Testis (tissue), 3 donors: ENCODE data around the gene GLG1. TPM values are rescaled to one million over a fixed set of nuclear protein-coding genes. Genes with fewer than 3 reads are reported as not detected.

Source experiments
- DNase-seq: peaks from one replicate; pipeline ENCODE4 v3.0.0-alpha.2; 2019
- H3K27ac ChIP-seq, 2 donors: fragments of 200-600 bp; sonication (generic); one replicate each; pipeline ENCODE4 v1.5.1; 2019
- H3K27me3 ChIP-seq: fragments of 200-600 bp; sonication (generic); one replicate; pipeline ENCODE4 v1.5.1; 2019
- H3K36me3 ChIP-seq: fragments of 200-600 bp; sonication (generic); one replicate; pipeline ENCODE4 v1.5.1; 2017; ENCODE audit warnings: low read depth; ENCODE audit errors: missing control alignments
- H3K4me1 ChIP-seq: fragments of 200-600 bp; sonication (generic); one replicate; pipeline ENCODE4 v1.5.1; 2019
- H3K4me3 ChIP-seq, 2 donors: fragments of 200-600 bp; sonication (generic); one replicate each; pipeline ENCODE4 v1.5.1; 2017 to 2019
- H3K9me3 ChIP-seq: fragments of 200-600 bp; sonication (generic); one replicate; pipeline ENCODE4 v1.5.1; 2017
- CTCF ChIP-seq, 3 experiments: fragments of 450-650 bp in 2 of 3; fragments of 200-600 bp in 1 of 3; sonication (generic) in 1 of 3; IDR thresholded peaks; one replicate each; pipeline ENCODE4 v1.5.1; 2016 to 2019; ENCODE audit warnings: antibody characterized with exemption in 3 of 3, mild to moderate bottlenecking in 2 of 3, moderate library complexity in 1 of 3
- POLR2A ChIP-seq: fragments of 450-650 bp; IDR thresholded peaks from one replicate; pipeline ENCODE4 v1.6.1; 2017; ENCODE audit warnings: antibody characterized with exemption, mild to moderate bottlenecking, moderate library complexity
- WGBS, 2 donors: methylation state at CpG; one replicate each; pipeline ENCODE4 v1.1.5; 2018; 5-methylcytosine and 5-hydroxymethylcytosine counted together
- intact Hi-C: fragments of 100-400 bp; cut with DNase I; formaldehyde crosslinking; loops from one replicate; pipeline ENCODE4 v1.15.1; 2023; ENCODE audit warnings: low total_unique reads
- polyA plus RNA-seq: library from polyadenylated mRNA; stranded (reverse); fragments of 350-450 nt; fragmentation: Illumina TruSeq; extraction: RNeasy Lipid Tissue Mini Kit (QIAGEN cat#74804); gene quantifications from one replicate; pipeline ENCODE4 v1.2.3, GENCODE V29; 2014; ENCODE audit warnings: low read depth, low replicate concordance; ENCODE audit not compliant: insufficient read depth
- total RNA-seq, 2 donors: library from RNA; depleted of rRNA; stranded (reverse); fragments of >200 nt; gene quantifications; one replicate each; pipeline ENCODE4 v1.2.3, GENCODE V29; 2016

The GLG1 gene
- total and polyA plus RNA-seq, 3 donors from 2014 or later = 151 to 268 (median 206) TPM

GRCh38 chr16:74601126-74601871, 5.6 kb downstream of the GLG1 start:
- no peaks in the 10 kb centered on the region for H3K9me3 ChIP-seq
- H3K27ac ChIP-seq = no peak overlapping the region
- TF ChIP-seq CTCF (IDR thresholded peaks at IDR 0.05) (no peak), POLR2A (no peak)
- H3K4me3 ChIP-seq = no peak overlapping the region
- DNase-seq = no peak
- H3K4me1 ChIP-seq = peaks cover 15% of the 10 kb centered on the region
- H3K27me3 ChIP-seq = no peaks in the 10 kb centered on the region
- intact Hi-C loops = no loop called here
- no peaks in the 10 kb centered on the region for H3K36me3 ChIP-seq
- WGBS, 2 donors = 77 to 79% methylated on average over 9 of the region's 9 CpGs

- WGBS, 2 donors = 83 to 90% methylated on average over 2 of the region's 2 CpGs
- Histone ChIP-seq H3K27ac (no peak overlapping the region), H3K4me3 (no peak overlapping the region), H3K36me3 (no peaks in the 10 kb centered on the region), H3K4me1 (no peaks in the 10 kb centered on the region), H3K9me3 (no peaks in the 10 kb centered on the region), H3K27me3 (no peaks in the 10 kb centered on the region)
- TF ChIP-seq CTCF (IDR thresholded peaks at IDR 0.05) (no peak), POLR2A (no peak)
- DNase-seq = no peak
- intact Hi-C loops = no loop called here
Observed at GRCh38 chr16:74596586-74596985, 10.3 kb downstream of the GLG1 start.

GRCh38 chr16:74592847-74593246, 14.1 kb downstream of the GLG1 start:
- no peaks in the 10 kb centered on the region for H3K27me3 ChIP-seq
- TF ChIP-seq CTCF (IDR thresholded peaks at IDR 0.05) (no peak), POLR2A (no peak)
- intact Hi-C loops = no loop called here
- no peak overlapping the region for H3K27ac ChIP-seq
- no peaks in the 10 kb centered on the region for H3K36me3 ChIP-seq
- H3K4me1 ChIP-seq = no peaks in the 10 kb centered on the region
- 75 to 91% methylated on average over 3 of the region's 3 CpGs for WGBS, 2 donors
- no peaks in the 10 kb centered on the region for H3K9me3 ChIP-seq
- no peak for DNase-seq
- H3K4me3 ChIP-seq = no peak overlapping the region

- H3K4me1 ChIP-seq = no peaks in the 10 kb centered on the region
- H3K36me3 ChIP-seq = no peaks in the 10 kb centered on the region
- no peak overlapping the region for H3K4me3 ChIP-seq
- no peak for DNase-seq
- no peaks in the 10 kb centered on the region for H3K9me3 ChIP-seq
- TF ChIP-seq CTCF (IDR thresholded peaks at IDR 0.05) = no peak
- no peak for TF ChIP-seq POLR2A
- H3K27ac ChIP-seq = no peak overlapping the region
- 85 to 87% methylated on average over 8 to 9 of the region's 9 CpGs for WGBS, 2 donors
- intact Hi-C loops = no loop called here
- no peaks in the 10 kb centered on the region for H3K27me3 ChIP-seq
Observed at GRCh38 chr16:74591876-74592650, 14.9 kb downstream of the GLG1 start.
